ENCODE data around the gene SRGAP1.
"Not testable (repeated sequence)": the region's sequence is repeated elsewhere in the genome, so short reads cannot be mapped to it uniquely, and the experiment has no call there.

Gene SRGAP1

DNA sequence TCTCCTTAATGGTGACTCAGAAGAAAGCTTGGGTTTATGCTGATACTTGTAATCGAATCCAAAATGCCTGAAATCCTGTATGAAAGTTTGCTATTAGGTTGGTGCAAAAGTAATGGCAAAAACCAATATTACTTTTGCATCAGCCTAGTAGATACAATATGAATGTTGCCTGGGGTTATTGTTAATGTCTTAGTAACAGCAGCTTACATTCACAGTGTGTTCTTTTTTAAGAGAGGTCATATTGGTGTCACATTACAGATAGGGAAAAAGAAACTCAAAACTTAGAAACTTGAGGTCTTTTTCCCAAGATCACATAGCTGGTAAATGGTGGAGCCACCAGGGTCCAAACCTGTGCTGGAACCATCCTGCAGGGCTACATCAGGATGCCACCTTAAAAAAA lies 25.2 kb downstream of the SRGAP1 start:
- no peak for DNase-seq (ENCODE audit: low spot score)

DNA sequence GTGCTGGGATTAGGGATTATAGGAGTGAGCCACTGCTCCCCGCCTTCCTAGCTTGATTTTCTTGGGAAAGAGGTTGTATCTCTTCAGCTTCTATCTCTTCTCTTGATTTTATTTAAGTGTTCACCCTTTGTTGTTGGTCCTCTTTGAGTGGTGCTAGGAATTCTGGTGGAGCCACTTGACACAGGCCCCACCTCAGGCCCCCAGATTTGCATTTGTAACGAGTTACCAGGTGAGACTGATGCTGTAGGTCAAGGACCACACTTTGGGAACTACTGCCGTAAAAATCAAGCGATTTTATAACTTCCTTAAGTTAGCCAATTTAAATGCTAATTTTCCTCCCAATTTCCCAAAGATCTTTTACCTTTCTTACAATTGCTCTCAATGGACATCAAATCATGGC lies 26.3 kb downstream of the SRGAP1 start:
- DNase-seq (ENCODE audit: low spot score), result no peak

DNA sequence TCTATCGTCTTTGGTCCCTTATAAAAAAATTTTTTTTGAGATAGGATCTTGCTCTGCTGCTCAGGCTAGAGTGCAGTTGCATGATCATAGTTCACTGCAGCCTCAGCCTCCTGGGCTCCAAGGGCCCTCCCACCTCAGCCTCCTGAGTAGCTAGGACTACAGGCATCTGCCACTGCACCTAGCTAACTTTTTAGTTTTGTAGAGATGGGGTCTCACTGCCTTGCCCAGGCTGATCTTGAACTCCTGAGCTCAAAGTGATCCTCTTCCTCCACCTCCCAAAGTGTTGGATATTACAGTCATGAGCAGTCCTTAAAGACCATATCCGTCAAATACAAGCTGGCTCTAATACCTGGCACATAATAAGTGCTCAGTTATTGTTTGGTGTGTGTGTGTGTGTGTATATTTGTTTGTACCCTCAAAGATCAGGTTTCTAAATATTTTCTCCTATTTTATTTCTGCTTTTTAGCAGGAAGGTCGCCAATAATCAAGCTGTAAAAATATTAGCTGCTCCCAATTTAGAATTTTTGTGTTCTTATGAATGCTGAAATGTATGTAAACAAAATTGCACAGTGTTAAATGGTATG lies 30.5 kb downstream of the SRGAP1 start:
- no peak for DNase-seq (ENCODE audit: low spot score)

GRCh38 chr12:63875703-63876102 lies 31.2 kb downstream of the SRGAP1 start:
- no peak for DNase-seq (ENCODE audit: low spot score)

GRCh38 chr12:63876980-63877379 lies 32.5 kb downstream of the SRGAP1 start:
- no peak for DNase-seq (ENCODE audit: low spot score)

- DNase-seq (ENCODE audit: low spot score), result no peak
Observed at GRCh38 chr12:63877693-63878092, 33.2 kb downstream of the SRGAP1 start.

- not testable (repeated sequence) for DNase-seq (ENCODE audit: low spot score)
Observed at GRCh38 chr12:63880235-63880634, 35.7 kb downstream of the SRGAP1 start.

DNA sequence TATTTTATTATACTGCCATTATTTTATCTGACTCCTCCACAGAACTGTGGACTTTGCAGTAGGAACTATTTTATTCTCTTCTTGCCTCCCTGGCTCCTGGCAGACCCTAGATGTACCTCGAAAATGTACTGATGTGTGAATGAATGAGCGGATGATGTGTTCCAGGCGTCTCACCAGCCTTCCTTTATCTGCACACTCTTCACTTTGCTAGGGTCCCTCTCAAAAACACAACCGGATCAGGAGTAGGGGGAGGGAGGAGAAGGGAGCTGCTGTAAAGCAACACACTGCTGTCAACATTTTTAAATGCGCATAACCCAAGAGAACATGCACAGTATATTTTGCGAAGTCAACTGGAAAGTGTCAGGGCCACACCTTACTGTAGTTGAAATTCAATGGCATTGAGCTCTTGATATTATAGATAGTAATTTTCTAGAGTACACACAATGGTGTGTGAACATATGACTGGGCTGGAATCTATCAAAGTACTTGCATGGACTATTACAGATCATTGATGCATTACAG lies 36.3 kb downstream of the SRGAP1 start:
- DNase-seq (ENCODE audit: low spot score), result no peak

DNA sequence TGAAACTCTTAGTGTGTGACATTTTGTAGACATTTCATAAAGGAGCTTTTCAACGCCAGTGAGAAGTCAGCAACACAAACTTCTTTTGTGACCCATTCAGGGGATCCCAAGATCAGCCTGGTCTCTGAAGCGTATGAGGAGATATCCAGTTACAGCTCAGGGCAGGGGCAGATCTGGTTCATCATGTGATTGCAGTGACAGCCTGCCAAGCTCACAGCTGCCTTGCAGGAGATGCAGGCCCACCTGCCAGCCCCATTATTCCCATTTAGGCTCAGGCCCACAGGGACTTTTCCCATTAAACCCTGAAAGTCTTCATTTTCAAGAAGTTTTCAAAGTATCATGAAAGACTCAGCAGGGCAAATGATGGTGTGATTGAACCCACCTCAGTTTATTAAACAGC lies 38.3 kb downstream of the SRGAP1 start:
- DNase-seq (ENCODE audit: low spot score), result no peak

GRCh38 chr12:63885401-63885800 lies 40.9 kb downstream of the SRGAP1 start:
- DNase-seq (ENCODE audit: low spot score), result no peak

DNA sequence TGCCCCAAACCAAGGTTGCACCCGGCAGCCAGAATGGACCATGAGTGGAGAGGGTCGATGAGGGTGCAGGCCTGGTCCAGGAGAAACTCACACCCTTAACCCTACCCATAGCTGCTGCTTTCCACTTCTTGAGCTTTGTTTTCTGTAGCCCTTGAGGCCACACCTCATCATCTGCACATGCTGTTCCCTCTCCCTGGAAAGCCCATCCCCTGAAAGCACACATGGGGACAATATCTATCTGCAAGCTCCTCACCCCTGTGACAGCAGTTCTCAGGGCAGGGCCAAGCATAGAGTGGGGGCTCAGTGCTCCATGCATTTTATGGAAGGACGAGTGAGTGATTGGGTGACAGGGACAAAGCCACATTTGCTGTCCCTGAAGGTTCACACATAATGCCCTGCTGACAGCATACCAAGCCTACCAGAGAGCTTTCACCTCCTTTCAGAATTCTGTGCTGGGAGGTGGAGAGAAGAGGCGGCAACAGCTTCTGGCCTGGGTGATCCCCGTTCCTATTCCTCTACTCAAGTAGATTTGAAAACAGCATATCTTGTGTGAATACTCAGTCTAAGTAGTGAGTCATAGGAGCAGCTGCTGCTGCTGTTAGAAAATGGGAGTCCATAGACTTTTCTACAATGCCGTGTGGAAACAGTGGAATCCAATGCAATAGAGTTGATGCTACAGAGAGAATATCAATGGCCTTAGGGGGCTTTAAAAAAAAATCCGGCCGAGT lies 44.6 kb downstream of the SRGAP1 start:
- no peak for DNase-seq (ENCODE audit: low spot score)

- DNase-seq (ENCODE audit: low spot score), result no peak
Observed at GRCh38 chr12:63889721-63890509, 45.4 kb downstream of the SRGAP1 start.

DNA sequence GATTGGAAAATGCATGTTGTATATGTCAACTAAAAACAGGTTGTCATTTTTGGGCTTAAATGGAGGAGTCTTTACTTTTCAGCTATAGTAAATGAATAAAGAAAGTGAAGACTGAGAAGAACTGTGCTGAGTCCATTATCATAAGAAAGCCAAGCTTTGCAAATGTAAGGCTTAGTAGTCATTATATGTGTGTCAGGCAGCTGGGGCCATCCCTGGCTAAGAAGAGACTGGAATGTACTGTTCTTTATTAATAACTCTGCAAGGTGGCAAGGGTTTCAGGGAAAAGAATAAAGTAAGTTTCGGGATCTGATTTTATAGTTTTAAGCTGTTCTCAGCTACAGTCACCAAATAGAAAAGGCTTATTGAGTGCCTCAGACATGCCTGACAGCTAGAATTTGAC lies 48.7 kb downstream of the SRGAP1 start:
- no peak for DNase-seq (ENCODE audit: low spot score)

GRCh38 chr12:63894132-63894531 lies 49.6 kb downstream of the SRGAP1 start:
- DNase-seq (ENCODE audit: low spot score), result no peak

DNA sequence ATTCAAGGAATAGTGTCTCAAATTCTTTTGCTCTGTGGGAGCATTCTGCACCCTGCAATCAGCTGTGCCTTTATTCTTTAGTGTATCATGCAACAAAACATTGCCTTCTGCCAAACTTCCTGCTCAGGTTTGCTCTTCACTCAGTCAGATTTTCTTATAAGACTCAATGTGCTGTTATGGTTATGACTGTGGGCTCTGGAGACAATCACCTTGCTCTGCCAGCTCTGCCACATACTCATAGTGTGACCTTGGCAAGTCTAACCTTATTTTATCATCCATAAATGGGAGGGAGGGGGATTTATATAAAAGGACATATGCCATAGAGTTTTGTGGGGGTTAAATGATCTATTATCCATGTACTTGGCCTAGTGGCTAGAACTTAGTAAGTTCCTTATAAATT lies 51.3 kb downstream of the SRGAP1 start:
- no peak for DNase-seq (ENCODE audit: low spot score)

DNA sequence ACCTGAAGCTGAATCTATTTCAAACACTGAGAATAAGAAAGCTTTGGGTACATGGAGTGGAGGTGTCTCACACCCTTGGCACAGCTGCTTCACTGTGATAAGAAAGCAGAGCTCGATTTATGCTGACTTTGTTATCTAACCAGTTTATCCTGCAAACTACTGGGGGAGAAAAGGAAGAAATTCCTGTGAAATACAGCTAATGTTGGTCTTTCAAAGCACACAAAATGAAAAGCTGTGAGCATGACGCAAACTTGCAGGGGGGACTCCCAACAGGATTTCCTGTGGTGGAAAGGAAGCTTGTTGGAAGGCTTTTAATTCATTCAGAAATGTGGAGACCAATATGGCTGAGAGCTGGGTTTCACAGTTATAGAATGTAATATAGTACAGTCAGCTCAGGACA lies 53.4 kb downstream of the SRGAP1 start:
- DNase-seq (ENCODE audit: low spot score), result no peak

DNA sequence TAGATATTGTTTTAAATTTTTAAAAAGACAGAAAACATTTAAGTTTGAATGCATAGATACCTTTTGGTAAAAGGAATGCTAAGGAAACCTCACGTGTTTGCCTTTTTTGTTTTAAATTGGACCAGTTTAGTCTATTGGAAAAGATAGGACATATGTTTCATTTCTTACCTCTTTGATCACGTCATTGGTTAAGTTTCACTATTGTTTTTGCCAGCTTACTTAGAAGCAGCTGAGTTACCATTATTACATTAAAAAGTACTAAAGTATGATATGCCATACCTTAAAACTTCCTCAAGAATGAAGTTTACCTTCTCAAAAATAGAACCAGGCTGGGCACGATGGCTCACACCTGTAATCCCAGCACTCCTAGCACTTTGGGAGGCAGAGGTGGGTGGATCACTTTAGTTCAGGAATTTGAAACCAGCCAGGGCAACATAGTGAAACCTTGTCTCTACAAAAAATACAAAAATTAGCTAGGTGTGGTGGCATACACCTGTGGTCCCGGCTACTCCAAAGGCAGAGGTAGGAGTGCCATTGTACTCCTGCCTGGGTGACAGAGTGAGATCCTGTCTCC lies 54.4 kb downstream of the SRGAP1 start:
- no peak for DNase-seq (ENCODE audit: low spot score)

DNA sequence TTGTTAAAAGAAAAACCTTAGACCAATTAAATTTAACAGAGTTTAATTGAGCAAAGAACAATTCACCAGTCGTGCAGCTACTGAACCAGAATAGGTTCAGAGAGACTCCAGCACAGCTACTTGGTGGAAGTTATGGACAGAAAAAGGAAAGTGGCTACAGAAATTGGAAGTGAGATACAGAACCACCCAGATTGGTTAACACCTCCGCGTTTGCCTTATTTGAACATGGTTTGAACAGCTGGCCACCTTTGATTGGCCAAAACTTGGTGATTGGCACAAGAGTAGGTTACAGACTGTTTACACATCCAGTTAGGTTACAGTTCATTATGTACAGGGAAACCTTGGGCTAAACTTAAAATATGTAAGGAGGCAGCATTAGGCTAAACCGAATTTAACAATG lies 54.9 kb downstream of the SRGAP1 start:
- DNase-seq (ENCODE audit: low spot score), result no peak

DNA sequence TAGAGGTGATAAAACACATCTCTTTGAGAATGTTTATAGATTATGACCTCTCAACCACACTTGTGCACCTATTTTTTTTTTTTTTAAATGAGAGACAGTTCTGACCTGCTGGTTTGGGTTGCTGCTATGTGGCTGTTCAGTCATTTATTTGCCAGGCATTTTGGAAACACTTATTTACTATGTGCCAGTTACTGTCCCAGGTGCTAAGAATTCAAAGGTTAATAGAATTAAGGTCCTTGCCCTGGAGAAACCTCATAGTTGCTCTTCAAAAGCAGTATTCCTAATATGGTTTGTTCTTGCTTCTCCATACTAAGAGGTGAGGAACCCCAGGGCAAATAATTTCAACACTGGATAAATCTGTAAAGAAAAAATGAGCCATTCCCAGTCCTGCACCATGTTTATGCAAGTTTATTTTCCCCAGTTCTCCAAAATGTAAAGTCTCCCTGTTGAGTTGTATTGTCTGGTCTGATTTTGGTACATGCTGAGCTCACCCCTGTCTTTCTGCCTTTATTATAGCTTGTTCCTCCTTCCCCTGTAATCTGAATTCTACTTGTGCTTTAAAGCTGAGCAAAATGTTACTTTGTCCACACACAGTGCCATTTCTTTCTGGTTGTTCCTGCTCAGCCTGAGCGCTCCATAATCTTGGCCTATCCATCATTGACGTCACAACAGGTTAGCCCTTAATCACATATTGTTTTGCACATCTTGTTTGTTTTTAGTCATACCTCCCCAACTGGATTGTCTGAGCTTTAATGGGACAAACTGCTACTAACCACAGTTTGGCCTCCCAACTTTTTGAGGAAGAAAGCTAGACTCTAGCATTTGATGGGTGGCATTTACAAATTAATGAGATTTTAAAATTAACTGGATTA lies 56.7 kb downstream of the SRGAP1 start:
- no peak for DNase-seq (ENCODE audit: low spot score)

DNA sequence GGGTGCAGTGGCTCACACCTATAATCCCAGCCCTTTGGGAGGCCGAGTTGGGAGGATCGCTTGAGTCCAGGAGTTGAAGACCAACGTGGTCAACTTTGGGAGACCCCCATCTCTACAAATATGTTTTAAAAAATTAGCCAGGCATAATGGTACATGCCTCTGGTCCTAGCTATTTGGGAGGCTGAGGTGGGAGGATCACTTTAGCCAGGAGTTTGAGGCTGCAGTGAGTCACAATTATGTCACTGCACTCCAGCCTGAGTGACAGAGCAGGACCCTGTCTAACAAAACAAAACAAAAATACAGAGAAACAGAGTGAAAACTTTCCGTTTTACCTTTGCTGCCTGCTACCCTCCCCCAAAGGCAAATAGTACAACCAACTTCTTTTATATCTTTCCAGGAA lies 60.2 kb downstream of the SRGAP1 start:
- no peak for DNase-seq (ENCODE audit: low spot score)

- no peak for DNase-seq (ENCODE audit: low spot score)
Observed at GRCh38 chr12:63905544-63905943, 61.0 kb downstream of the SRGAP1 start.

DNA sequence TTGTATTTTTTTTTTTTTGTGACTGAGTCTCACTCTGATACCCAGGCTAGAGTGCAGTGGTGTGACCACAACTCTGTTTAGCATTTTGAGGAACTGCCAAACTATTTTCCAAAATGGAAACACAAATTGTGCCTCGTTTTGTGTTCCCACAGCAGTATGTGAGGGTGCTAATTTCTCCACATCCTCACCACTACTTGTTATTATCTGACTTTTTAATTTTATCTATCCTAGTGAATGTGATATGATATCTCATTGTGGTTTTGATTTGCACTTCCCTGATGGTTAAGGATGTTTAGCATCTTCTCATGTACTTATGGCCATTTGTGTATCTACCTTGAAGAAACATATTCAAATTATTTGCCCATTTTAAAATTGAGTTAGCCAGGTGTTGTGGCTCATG lies 62.4 kb downstream of the SRGAP1 start:
- no peak for DNase-seq (ENCODE audit: low spot score)
